OCI-LY3 (cell line): ENCODE results near the gene RELCH.

Experiments
- CTCF ChIP-seq: fragments of 200-600, 300-600 bp; sonication (generic); IDR thresholded peaks from 2 replicates; pipeline ENCODE4 v1.5.1; 2014; ENCODE audit warnings: antibody characterized with exemption, low read length, low read depth
- EZH2phosphoT487 ChIP-seq: fragments of 200-600 bp; shearing (Covaris generic); IDR thresholded peaks from 2 replicates; pipeline ENCODE4 v1.6.1; 2018; ENCODE audit warnings: antibody characterized with exemption, mixed run types, low read depth

DNA sequence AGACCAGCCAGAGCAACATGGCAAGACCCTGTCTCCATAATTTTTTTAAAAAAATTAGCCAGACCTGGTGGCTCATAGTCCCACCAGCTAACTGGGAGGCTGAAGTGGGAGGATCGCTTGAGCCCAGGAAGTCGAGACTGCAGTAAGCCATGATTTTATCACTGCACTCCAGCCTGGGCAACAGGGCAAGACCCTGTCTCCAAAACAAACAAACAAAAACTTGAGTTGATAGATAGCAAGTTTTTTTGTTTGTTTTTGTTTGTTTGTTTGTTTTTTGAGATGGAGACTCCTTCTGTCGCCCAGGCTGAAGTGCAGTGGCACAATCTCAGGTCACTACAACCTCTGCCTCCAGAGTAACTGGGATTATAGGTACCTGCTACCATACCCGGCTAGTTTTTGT is 18.8 kb downstream of the RELCH start:
- TF ChIP-seq CTCF (no peak), EZH2phosphoT487 (no peak)
